Breast epithelium (tissue), 4 donors: Measurements from ENCODE around the gene CYP26C1. TPM values are rescaled to one million over a fixed set of nuclear protein-coding genes. Genes with fewer than 3 reads are reported as not detected.

ENCODE experiments used
- DNase-seq, 2 donors: peaks; one replicate each; pipeline ENCODE4 v3.0.0-alpha.2; 2019; ENCODE audit warnings: low spot score in 2 of 2
- H3K27ac ChIP-seq, 2 donors: fragments of 200-600 bp; sonication (generic) in 1 of 2; one replicate each; pipeline ENCODE4 v1.5.1; 2016 to 2019; ENCODE audit warnings: mild to moderate bottlenecking in 1 of 2
- H3K27me3 ChIP-seq, 2 donors: fragments of 200-600 bp; sonication (generic) in 1 of 2; one replicate each; pipeline versions ENCODE4 v1.5.1 to v1.6.0; 2017 to 2019; ENCODE audit warnings: control low read depth in 1 of 2, mild to moderate bottlenecking in 1 of 2
- H3K36me3 ChIP-seq: fragments of 200-600 bp; one replicate; pipeline ENCODE4 v1.5.1; 2019
- H3K4me1 ChIP-seq, 2 donors: fragments of 200-600 bp; sonication (generic); one replicate each; pipeline ENCODE4 v1.5.1; 2016 to 2019; ENCODE audit warnings: control low read depth in 1 of 2
- H3K4me3 ChIP-seq, 3 donors: fragments of 200-600 bp; sonication (generic); 1 replicate in 2 of 3; 2 replicates in 1 of 3; pipeline ENCODE4 v1.5.1; 2016 to 2019; ENCODE audit warnings: mild to moderate bottlenecking in 3 of 3, moderate library complexity in 2 of 3
- H3K9me3 ChIP-seq, 2 donors: fragments of 200-600 bp; sonication (generic) in 1 of 2; one replicate each; pipeline ENCODE4 v1.5.1; 2016 to 2019; ENCODE audit warnings: control low read depth in 1 of 2
- CTCF ChIP-seq, 3 donors: fragments of 450-650 bp; IDR thresholded peaks; one replicate each; pipeline ENCODE4 v1.5.1; 2016 to 2017; ENCODE audit warnings: antibody characterized with exemption in 3 of 3, mild to moderate bottlenecking in 3 of 3, moderate library complexity in 3 of 3
- POLR2A ChIP-seq: fragments of 450-650 bp; IDR thresholded peaks from one replicate; pipeline ENCODE4 v1.6.1; 2016; ENCODE audit warnings: antibody characterized with exemption, mild to moderate bottlenecking, moderate library complexity
- POLR2AphosphoS5 ChIP-seq, 3 donors: sonication (generic); formaldehyde crosslinking; IDR thresholded peaks; one replicate each; pipeline ENCODE4 v1.6.1; 2017; ENCODE audit warnings: antibody characterized with exemption in 3 of 3
- intact Hi-C: fragments of 100-400 bp; cut with DNase I; formaldehyde crosslinking; loops from one replicate; pipeline ENCODE4 v1.15.1; 2023; ENCODE audit warnings: low total_unique reads
- total RNA-seq, 3 donors: library from RNA; depleted of rRNA; stranded (reverse); fragments of >200 nt; gene quantifications; one replicate each; pipeline ENCODE4 v1.1.0, GENCODE V29; 2016

The CYP26C1 gene
- total RNA-seq, 3 donors from 2014 or later, result 0.15 to 0.16 TPM; not detected in 1

GRCh38 chr10:93106631-93107072 lies 46.1 kb downstream of the CYP26C1 start:
- DNase-seq, result no peak
- Histone ChIP-seq H3K27ac (no peak overlapping the region), H3K36me3 (no peaks in the 10 kb centered on the region), H3K4me1 (no peaks in the 10 kb centered on the region), H3K4me3 (no peak overlapping the region), H3K27me3 (no peaks in the 10 kb centered on the region), H3K9me3 (no peaks in the 10 kb centered on the region)
- TF ChIP-seq CTCF (IDR thresholded peaks at IDR 0.05) (no peak), POLR2A (no peak), POLR2AphosphoS5 (IDR thresholded peaks at IDR 0.05) (no peak)
- intact Hi-C loops, result no loop called here

GRCh38 chr10:93110472-93111146 lies 50.0 kb downstream of the CYP26C1 start:
- H3K4me1 ChIP-seq, result no peaks in the 10 kb centered on the region
- no peaks in the 10 kb centered on the region for H3K36me3 ChIP-seq
- no peak for DNase-seq
- no peak overlapping the region for H3K4me3 ChIP-seq
- intact Hi-C loops, result no loop called here
- TF ChIP-seq CTCF (IDR thresholded peaks at IDR 0.05) (no peak), POLR2A (no peak), POLR2AphosphoS5 (IDR thresholded peaks at IDR 0.05) (no peak)
- H3K9me3 ChIP-seq, result no peaks in the 10 kb centered on the region
- H3K27ac ChIP-seq, result no peak overlapping the region
- H3K27me3 ChIP-seq, result no peaks in the 10 kb centered on the region

- H3K27ac ChIP-seq, result no peak overlapping the region
- no peak for DNase-seq
- no peaks in the 10 kb centered on the region for H3K27me3 ChIP-seq
- no peaks in the 10 kb centered on the region for H3K4me1 ChIP-seq
- H3K9me3 ChIP-seq, result no peaks in the 10 kb centered on the region
- no peak for TF ChIP-seq POLR2A
- no peak for TF ChIP-seq CTCF (IDR thresholded peaks at IDR 0.05)
- TF ChIP-seq POLR2AphosphoS5 (IDR thresholded peaks at IDR 0.05), result no peak
- no peak overlapping the region for H3K4me3 ChIP-seq
- no peaks in the 10 kb centered on the region for H3K36me3 ChIP-seq
- intact Hi-C loops, result no loop called here
Observed at GRCh38 chr10:93113042-93113441, 52.4 kb downstream of the CYP26C1 start.

GRCh38 chr10:93115661-93116383 lies 55.2 kb downstream of the CYP26C1 start:
- H3K27ac ChIP-seq, result no peak overlapping the region
- no peaks in the 10 kb centered on the region for H3K4me1 ChIP-seq
- no peak for TF ChIP-seq POLR2A
- no peak for TF ChIP-seq POLR2AphosphoS5 (IDR thresholded peaks at IDR 0.05)
- TF ChIP-seq CTCF (IDR thresholded peaks at IDR 0.05), result peak in 2 of 3 donors; percentile 14 to 32
- no peaks in the 10 kb centered on the region for H3K27me3 ChIP-seq
- intact Hi-C loops, result no loop called here
- no peak overlapping the region for H3K4me3 ChIP-seq
- H3K9me3 ChIP-seq, result no peaks in the 10 kb centered on the region
- H3K36me3 ChIP-seq, result no peaks in the 10 kb centered on the region
- DNase-seq, result peak; percentile 29 to 58

Other genes with a start within 250 kb of the CYP26C1 start
- 10 to 100 TPM in 2 of 3 donors, 1 to 10 TPM in 1; 7.0 to 26.1 (median 16.1) TPM for gene EXOC6, start 212.3 kb upstream of the CYP26C1 start, total RNA-seq
- 1 to 10 TPM in 1 of 3 donors, under 1 TPM in 1, not detected in 1; 0.33 to 2.3 TPM for gene CYP26A1, start 13.1 kb downstream of the CYP26C1 start, total RNA-seq